Measurements from ENCODE around the gene KLK1.

- TF ChIP-seq, protein P1, sequence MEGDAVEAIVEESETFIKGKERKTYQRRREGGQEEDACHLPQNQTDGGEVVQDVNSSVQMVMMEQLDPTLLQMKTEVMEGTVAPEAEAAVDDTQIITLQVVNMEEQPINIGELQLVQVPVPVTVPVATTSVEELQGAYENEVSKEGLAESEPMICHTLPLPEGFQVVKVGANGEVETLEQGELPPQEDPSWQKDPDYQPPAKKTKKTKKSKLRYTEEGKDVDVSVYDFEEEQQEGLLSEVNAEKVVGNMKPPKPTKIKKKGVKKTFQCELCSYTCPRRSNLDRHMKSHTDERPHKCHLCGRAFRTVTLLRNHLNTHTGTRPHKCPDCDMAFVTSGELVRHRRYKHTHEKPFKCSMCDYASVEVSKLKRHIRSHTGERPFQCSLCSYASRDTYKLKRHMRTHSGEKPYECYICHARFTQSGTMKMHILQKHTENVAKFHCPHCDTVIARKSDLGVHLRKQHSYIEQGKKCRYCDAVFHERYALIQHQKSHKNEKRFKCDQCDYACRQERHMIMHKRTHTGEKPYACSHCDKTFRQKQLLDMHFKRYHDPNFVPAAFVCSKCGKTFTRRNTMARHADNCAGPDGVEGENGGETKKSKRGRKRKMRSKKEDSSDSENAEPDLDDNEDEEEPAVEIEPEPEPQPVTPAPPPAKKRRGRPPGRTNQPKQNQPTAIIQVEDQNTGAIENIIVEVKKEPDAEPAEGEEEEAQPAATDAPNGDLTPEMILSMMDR (conservative IDR thresholded peaks at IDR 0.05 in 1 of 2, IDR thresholded peaks at IDR 0.05 in 1 of 2; ENCODE audit: low read depth in 1 of 2, low read length in 2 of 2): no peak
- TF ChIP-seq EZH2 (IDR thresholded peaks at IDR 0.05; ENCODE audit: low read length, missing control alignments): no peak
Measured at GRCh38 chr19:50830266-50831025, 6.9 kb upstream of the KLK1 start.
